KMS-11 (cell line): ENCODE data around the gene RPL19.
"Not testable (repeated sequence)": the region's sequence is repeated elsewhere in the genome, so short reads cannot be mapped to it uniquely, and the experiment has no call there.

ENCODE experiments used
- H2AFZ ChIP-seq: fragments of 200-600 bp; sonication (generic); 2 replicates; pipeline ENCODE4 v1.6.1; 2016; ENCODE audit warnings: antibody characterized with exemption, mixed run types, low read depth
- H3K27ac ChIP-seq: fragments of 200-600 bp; sonication (generic); 2 replicates; pipeline ENCODE4 v1.6.1; 2016; ENCODE audit warnings: mild to moderate bottlenecking, mixed run types
- H3K27me3 ChIP-seq: fragments of 200-600 bp; sonication (generic); 2 replicates; pipeline ENCODE4 v1.6.1; 2017; ENCODE audit warnings: mild to moderate bottlenecking, low read depth, mixed run types, moderate library complexity; ENCODE audit not compliant: insufficient read depth
- H3K36me3 ChIP-seq: fragments of 200-600 bp; sonication (generic); 2 replicates; pipeline ENCODE4 v1.6.1; 2017; ENCODE audit warnings: mild to moderate bottlenecking, mixed run types; ENCODE audit not compliant: insufficient read depth
- H3K4me1 ChIP-seq: fragments of 200-600 bp; sonication (generic); 2 replicates; pipeline ENCODE4 v1.6.1; 2016; ENCODE audit warnings: mild to moderate bottlenecking, low read depth, mixed run types; ENCODE audit not compliant: poor library complexity, severe bottlenecking
- H3K4me2 ChIP-seq: fragments of 200-600 bp; sonication (generic); 2 replicates; pipeline ENCODE4 v1.7.0; 2016; ENCODE audit warnings: mild to moderate bottlenecking, mixed run types
- H3K4me3 ChIP-seq: fragments of 200-600 bp; sonication (generic); IDR thresholded peaks from 2 replicates; pipeline ENCODE4 v1.6.1; 2017; ENCODE audit warnings: low read depth, low read length, mixed read lengths; ENCODE audit not compliant: insufficient read depth
- H3K79me2 ChIP-seq: fragments of 200-600 bp; sonication (generic); 2 replicates; pipeline ENCODE4 v1.6.1; 2016; ENCODE audit warnings: low read depth, mixed run types; ENCODE audit not compliant: insufficient read depth
- H3K9ac ChIP-seq: fragments of 200-600 bp; sonication (generic); 2 replicates; pipeline ENCODE4 v1.6.1; 2016; ENCODE audit warnings: mild to moderate bottlenecking, mixed run types
- H4K20me1 ChIP-seq: fragments of 200-600 bp; sonication (generic); 2 replicates; pipeline ENCODE4 v1.6.1; 2016; ENCODE audit warnings: mild to moderate bottlenecking, mixed run types; ENCODE audit not compliant: insufficient read depth
- CTCF ChIP-seq: fragments of 200-600 bp; sonication (generic); conservative IDR thresholded peaks from 2 replicates; pipeline ENCODE4 v1.6.1; 2017; ENCODE audit warnings: low read depth, mild to moderate bottlenecking, antibody characterized with exemption, low read length, moderate library complexity, mixed read lengths

RPL19 gene

GRCh38 chr17:39246274-39246673, 46.2 kb downstream of the RPL19 start:
- no peaks in the 10 kb centered on the region for H3K79me2 ChIP-seq
- H3K4me1 ChIP-seq: no peaks in the 10 kb centered on the region
- H3K4me2 ChIP-seq: no peak overlapping the region
- no peak overlapping the region for H3K4me3 ChIP-seq
- H3K9ac ChIP-seq: no peak overlapping the region
- H2AFZ ChIP-seq: no peak overlapping the region
- no peak overlapping the region for H3K27ac ChIP-seq
- no peaks in the 10 kb centered on the region for H4K20me1 ChIP-seq
- no peaks in the 10 kb centered on the region for H3K27me3 ChIP-seq
- peak; percentile 45; the same call in 1 of the 2 replicates for TF ChIP-seq CTCF
- no peaks in the 10 kb centered on the region for H3K36me3 ChIP-seq

GRCh38 chr17:39250076-39250475, 50.0 kb downstream of the RPL19 start:
- not testable (repeated sequence) for H3K27ac ChIP-seq, H3K9ac ChIP-seq, H3K27me3 ChIP-seq, H3K4me3 ChIP-seq, H2AFZ ChIP-seq, H4K20me1 ChIP-seq, H3K79me2 ChIP-seq, H3K36me3 ChIP-seq, H3K4me2 ChIP-seq, H3K4me1 ChIP-seq

GRCh38 chr17:39251997-39252396, 51.9 kb downstream of the RPL19 start:
- Histone ChIP-seq H3K27me3 (no peaks in the 10 kb centered on the region), H3K36me3 (no peaks in the 10 kb centered on the region), H4K20me1 (no peaks in the 10 kb centered on the region), H3K4me3 (no peak overlapping the region), H3K79me2 (no peaks in the 10 kb centered on the region), H3K27ac (no peak overlapping the region), H2AFZ (no peak overlapping the region), H3K4me1 (no peaks in the 10 kb centered on the region), H3K9ac (no peak overlapping the region), H3K4me2 (no peak overlapping the region)
- no peak for TF ChIP-seq CTCF

GRCh38 chr17:39252788-39253460, 52.8 kb downstream of the RPL19 start:
- no peaks in the 10 kb centered on the region for H3K27me3 ChIP-seq
- no peaks in the 10 kb centered on the region for H4K20me1 ChIP-seq
- no peaks in the 10 kb centered on the region for H3K36me3 ChIP-seq
- H3K27ac ChIP-seq: no peak overlapping the region
- H3K4me3 ChIP-seq: no peak overlapping the region
- H3K79me2 ChIP-seq: no peaks in the 10 kb centered on the region
- no peak for TF ChIP-seq CTCF
- H3K9ac ChIP-seq: no peak overlapping the region
- H2AFZ ChIP-seq: no peak overlapping the region
- H3K4me2 ChIP-seq: no peak overlapping the region
- no peaks in the 10 kb centered on the region for H3K4me1 ChIP-seq
